Right atrium auricular region (tissue), 2 donors: ENCODE measurements around the gene LUZP1. TPM values are rescaled to one million over a fixed set of nuclear protein-coding genes. Genes with fewer than 3 reads are reported as not detected.

Source experiments
- DNase-seq: peaks from one replicate; pipeline ENCODE4 v3.0.0-alpha.2; 2019; ENCODE audit warnings: low spot score
- H3K27ac ChIP-seq, 2 donors: fragments of 200-600 bp; sonication (generic); 1 replicate in 1 of 2; 2 replicates in 1 of 2; pipeline ENCODE4 v1.5.1; 2016 to 2019
- H3K27me3 ChIP-seq, 2 donors: fragments of 200-600 bp; sonication (generic); one replicate each; pipeline versions ENCODE4 v1.5.1 to v1.6.0; 2017 to 2019
- H3K36me3 ChIP-seq: fragments of 200-600 bp; sonication (generic); one replicate; pipeline ENCODE4 v1.5.1; 2016
- H3K4me1 ChIP-seq, 2 donors: fragments of 200-600 bp; sonication (generic); one replicate each; pipeline versions ENCODE4 v1.5.1 to v1.6.0; 2017 to 2019
- H3K4me3 ChIP-seq, 2 donors: fragments of 200-600 bp; sonication (generic); 1 replicate in 1 of 2; 2 replicates in 1 of 2; pipeline ENCODE4 v1.5.1; 2017 to 2019; ENCODE audit warnings: mild to moderate bottlenecking in 1 of 2, moderate library complexity in 1 of 2
- H3K9me3 ChIP-seq, 2 donors: fragments of 200-600 bp; sonication (generic); one replicate each; pipeline ENCODE4 v1.5.1; 2019
- CTCF ChIP-seq, 2 donors: fragments of 200-600 bp; sonication (generic); IDR thresholded peaks; one replicate each; pipeline ENCODE4 v1.5.1; 2019; ENCODE audit warnings: antibody characterized with exemption in 2 of 2
- total RNA-seq, 2 donors: library from RNA; depleted of rRNA; stranded (reverse); fragments of >200 nt; gene quantifications; one replicate each; pipeline ENCODE4 v1.1.0, GENCODE V29; 2016

Gene LUZP1
- total RNA-seq, 2 donors from 2014 or later = 28.7 to 29.3 TPM

GRCh38 chr1:23069149-23069548, 99.5 kb downstream of the LUZP1 start:
- peaks cover 66% of the 10 kb centered on the region for H3K36me3 ChIP-seq

DNA sequence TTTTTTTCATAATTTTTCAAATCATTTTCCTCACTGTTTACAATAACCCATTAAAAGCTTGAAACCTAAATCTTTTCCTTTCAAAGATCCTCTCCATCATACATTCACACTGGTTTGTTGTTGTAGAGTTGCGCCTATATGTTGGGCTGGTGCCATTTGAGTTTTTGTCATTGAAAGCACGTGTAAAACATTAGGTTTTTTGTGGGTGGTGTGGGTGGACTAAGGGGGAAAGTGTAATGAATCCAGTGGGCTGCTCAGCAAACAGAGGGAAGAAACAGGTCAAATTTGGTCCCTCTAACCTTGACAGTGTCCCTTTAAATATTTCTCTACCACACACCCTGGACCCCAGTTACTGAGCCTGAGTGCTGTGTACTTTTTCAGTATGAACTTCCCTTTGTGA, 102.6 kb downstream of the LUZP1 start:
- Histone ChIP-seq H3K4me1 (no peaks in the 10 kb centered on the region), H3K27ac (no peak overlapping the region), H3K9me3 (no peaks in the 10 kb centered on the region), H3K4me3 (no peak overlapping the region), H3K36me3 (peaks cover 42% of the 10 kb centered on the region), H3K27me3 (no peaks in the 10 kb centered on the region)
- no peak for DNase-seq
- TF ChIP-seq CTCF (IDR thresholded peaks at IDR 0.05) = no peak

More at GRCh38 chr1:23069149-23069548, 99.5 kb downstream of the LUZP1 start:
- H3K4me1 ChIP-seq = no peaks in the 10 kb centered on the region
- H3K9me3 ChIP-seq = no peaks in the 10 kb centered on the region
- no peak overlapping the region for H3K27ac ChIP-seq
- DNase-seq = no peak
- no peak overlapping the region for H3K4me3 ChIP-seq
- no peak for TF ChIP-seq CTCF (IDR thresholded peaks at IDR 0.05)
- H3K27me3 ChIP-seq = no peaks in the 10 kb centered on the region

DNA sequence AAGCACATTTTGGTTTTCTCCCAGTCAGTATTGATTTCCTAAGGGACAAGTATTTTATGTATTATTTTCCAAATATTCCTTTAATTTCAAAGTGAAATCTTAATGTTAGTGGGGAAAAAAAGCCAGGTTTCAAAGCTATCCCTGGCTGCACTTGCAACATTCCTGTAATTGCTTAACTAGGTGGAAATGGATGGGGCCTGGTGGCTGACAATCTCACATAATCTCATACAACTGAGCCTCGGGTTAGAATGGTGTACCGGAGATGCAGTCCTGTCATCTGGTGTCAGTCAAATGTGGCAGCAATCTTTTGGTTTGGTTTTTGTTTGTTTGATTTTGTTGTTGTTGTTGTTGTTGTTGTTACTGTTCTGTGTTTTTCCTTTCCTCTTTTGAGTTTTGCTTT, 103.3 kb downstream of the LUZP1 start:
- no peak overlapping the region for H3K4me3 ChIP-seq
- peaks cover 45% of the 10 kb centered on the region for H3K36me3 ChIP-seq
- H3K9me3 ChIP-seq = no peaks in the 10 kb centered on the region
- no peak for TF ChIP-seq CTCF (IDR thresholded peaks at IDR 0.05)
- DNase-seq = no peak
- H3K4me1 ChIP-seq = no peaks in the 10 kb centered on the region
- H3K27ac ChIP-seq = no peak overlapping the region
- H3K27me3 ChIP-seq = no peaks in the 10 kb centered on the region

GRCh38 chr1:23062271-23062670, 106.4 kb downstream of the LUZP1 start:
- Histone ChIP-seq H3K4me1 (no peaks in the 10 kb centered on the region), H3K4me3 (no peak overlapping the region), H3K27me3 (no peaks in the 10 kb centered on the region), H3K9me3 (no peaks in the 10 kb centered on the region), H3K36me3 (peaks cover 54% of the 10 kb centered on the region), H3K27ac (no peak overlapping the region)
- no peak for TF ChIP-seq CTCF (IDR thresholded peaks at IDR 0.05)
- no peak for DNase-seq

GRCh38 chr1:23057301-23057700, 111.4 kb downstream of the LUZP1 start:
- Histone ChIP-seq H3K9me3 (no peaks in the 10 kb centered on the region), H3K27ac (no peak overlapping the region), H3K4me1 (no peaks in the 10 kb centered on the region), H3K4me3 (no peak overlapping the region), H3K27me3 (no peaks in the 10 kb centered on the region), H3K36me3 (peaks cover 64% of the 10 kb centered on the region)
- no peak for DNase-seq
- no peak for TF ChIP-seq CTCF (IDR thresholded peaks at IDR 0.05)

GRCh38 chr1:23051290-23051909, 117.3 kb downstream of the LUZP1 start:
- Histone ChIP-seq H3K4me1 (peaks cover 0 to 4% of the 10 kb centered on the region in 2 donors), H3K36me3 (peaks cover 33% of the 10 kb centered on the region), H3K27me3 (no peaks in the 10 kb centered on the region), H3K9me3 (no peaks in the 10 kb centered on the region), H3K27ac (no peak overlapping the region), H3K4me3 (no peak overlapping the region)
- no peak for TF ChIP-seq CTCF (IDR thresholded peaks at IDR 0.05)
- DNase-seq = no peak
